Uterus (tissue), 4 donors: ENCODE measurements around the gene EMC10. TPM values are rescaled to one million over a fixed set of nuclear protein-coding genes. Genes with fewer than 3 reads are reported as not detected.

Experiments used
- DNase-seq, 2 donors: peaks; one replicate each; pipeline ENCODE4 v3.0.0-alpha.2; 2019 to 2020
- H3K27ac ChIP-seq, 2 donors: fragments of 200-600 bp; sonication (generic); 1 replicate in 1 of 2; 2 replicates in 1 of 2; pipeline ENCODE4 v1.5.1; 2016 to 2018
- H3K27me3 ChIP-seq, 2 donors: fragments of 200-600 bp; sonication (generic); one replicate each; pipeline ENCODE4 v1.5.1; 2018 to 2019; ENCODE audit warnings: control low read depth in 1 of 2
- H3K36me3 ChIP-seq, 2 donors: fragments of 200-600 bp; sonication (generic); one replicate each; pipeline ENCODE4 v1.5.1; 2019; ENCODE audit warnings: control low read depth in 1 of 2
- H3K4me1 ChIP-seq, 2 donors: fragments of 200-600 bp; sonication (generic); one replicate each; pipeline ENCODE4 v1.5.1; 2018 to 2019; ENCODE audit warnings: control low read depth in 1 of 2
- H3K4me3 ChIP-seq, 2 donors: fragments of 200-600 bp; sonication (generic); 1 replicate in 1 of 2; 2 replicates in 1 of 2; pipeline ENCODE4 v1.5.1; 2018 to 2019; ENCODE audit warnings: mild to moderate bottlenecking in 1 of 2
- H3K9me3 ChIP-seq, 2 donors: fragments of 200-600 bp; sonication (generic); one replicate each; pipeline ENCODE4 v1.5.1; 2019; ENCODE audit warnings: control low read depth in 1 of 2
- CTCF ChIP-seq, 4 experiments: fragments of 200-600 bp in 2 of 4; fragments of 450-650 bp in 2 of 4; sonication (generic) in 2 of 4; IDR thresholded peaks; one replicate each; pipeline ENCODE4 v1.5.1; 2016 to 2019; ENCODE audit warnings: antibody characterized with exemption in 4 of 4, mild to moderate bottlenecking in 2 of 4, moderate library complexity in 1 of 4
- POLR2A ChIP-seq, 2 donors: fragments of 450-650 bp; IDR thresholded peaks; one replicate each; pipeline ENCODE4 v1.6.1; 2016; ENCODE audit warnings: antibody characterized with exemption in 2 of 2, mild to moderate bottlenecking in 1 of 2, moderate library complexity in 1 of 2
- intact Hi-C: fragments of 100-400 bp; cut with DNase I; formaldehyde crosslinking; loops from one replicate; pipeline ENCODE4 v1.15.1; 2023; ENCODE audit warnings: low total_unique reads
- total RNA-seq, 4 donors: library from RNA; depleted of rRNA in 3 of 4; stranded (reverse); fragments of >200 nt in 3 of 4; gene quantifications; one replicate each; pipeline versions ENCODE4 v1.1.0 to v1.2.4, GENCODE V29; 2014 to 2023
- donor health status: DM: yes; HTN: yes; CAD: no.

The EMC10 gene
- total RNA-seq, 4 donors from 2014 or later: 30.5 to 121 (median 45.8) TPM

GRCh38 chr19:50498219-50499056 lies 22.1 kb downstream of the EMC10 start:
- Histone ChIP-seq H3K4me3 (no peak overlapping the region), H3K9me3 (no peaks in the 10 kb centered on the region), H3K36me3 (no peaks in the 10 kb centered on the region), H3K27ac (no peak overlapping the region), H3K27me3 (no peaks in the 10 kb centered on the region), H3K4me1 (no peaks in the 10 kb centered on the region)
- intact Hi-C loops: no loop called here
- DNase-seq: no peak
- no peak for TF ChIP-seq CTCF (IDR thresholded peaks at IDR 0.05)
- TF ChIP-seq POLR2A (IDR thresholded peaks at IDR 0.05): no peak

- no peaks in the 10 kb centered on the region for H3K36me3 ChIP-seq
- DNase-seq: peak in 1 of 2 donors; percentile 9
- H3K9me3 ChIP-seq: no peaks in the 10 kb centered on the region
- H3K4me1 ChIP-seq: no peaks in the 10 kb centered on the region
- H3K27ac ChIP-seq: no peak overlapping the region
- intact Hi-C loops: no loop called here
- H3K27me3 ChIP-seq: no peaks in the 10 kb centered on the region
- TF ChIP-seq POLR2A (IDR thresholded peaks at IDR 0.05) (no peak), CTCF (IDR thresholded peaks at IDR 0.05) (no peak)
- H3K4me3 ChIP-seq: no peak overlapping the region
These were observed 23.9 kb downstream of the EMC10 start for GRCh38 chr19:50500060-50500752.

GRCh38 chr19:50500753-50501151 lies 24.4 kb downstream of the EMC10 start:
- Histone ChIP-seq H3K4me1 (no peaks in the 10 kb centered on the region), H3K36me3 (no peaks in the 10 kb centered on the region), H3K9me3 (no peaks in the 10 kb centered on the region), H3K4me3 (no peak overlapping the region), H3K27ac (no peak overlapping the region), H3K27me3 (no peaks in the 10 kb centered on the region)
- no peak for DNase-seq
- no peak for TF ChIP-seq CTCF (IDR thresholded peaks at IDR 0.05)
- TF ChIP-seq POLR2A (IDR thresholded peaks at IDR 0.05): no peak
- intact Hi-C loops: no loop called here

- DNase-seq: no peak
- intact Hi-C loops: no loop called here
- no peak for TF ChIP-seq POLR2A (IDR thresholded peaks at IDR 0.05)
- TF ChIP-seq CTCF (IDR thresholded peaks at IDR 0.05): no peak
- Histone ChIP-seq H3K9me3 (no peaks in the 10 kb centered on the region), H3K4me1 (no peaks in the 10 kb centered on the region), H3K36me3 (no peaks in the 10 kb centered on the region), H3K4me3 (no peak overlapping the region), H3K27ac (no peak overlapping the region), H3K27me3 (no peaks in the 10 kb centered on the region)
These were observed 24.9 kb downstream of the EMC10 start for GRCh38 chr19:50501186-50501567.
